SK-N-SH (cell line): ENCODE results near the gene SAA4. TPM values are rescaled to one million over a fixed set of nuclear protein-coding genes. Genes with fewer than 3 reads are reported as not detected.

Experiments used
- CTCF ChIA-PET: fragments of 300-600, 350-600 bp; formaldehyde crosslinking; extraction: SDS; loops from one replicate; lab custom pipeline; 2021; lab: Yijun Ruan, JAX
- POLR2A ChIA-PET: fragments of 350-600 bp; sonication (Branson Sonifier 250); formaldehyde crosslinking; extraction: SDS; loops from one replicate; lab custom pipeline; 2020; ENCODE audit warnings: antibody characterized with exemption, inconsistent platforms; lab: Yijun Ruan, JAX
- DNase-seq: peaks from one replicate; pipeline ENCODE4 v3.0.0; 2012
- H2AFZ ChIP-seq: fragments of 200-600 bp; sonication (generic); 2 replicates; pipeline ENCODE4 v1.8.1; 2016; ENCODE audit warnings: antibody characterized with exemption, mild to moderate bottlenecking, low read depth
- H3F3A ChIP-seq: fragments of 200-600 bp; sonication (generic); replicated peaks from 2 replicates; pipeline ENCODE3; 2016; ENCODE audit warnings: antibody characterized with exemption, mild to moderate bottlenecking; ENCODE audit not compliant: insufficient read depth
- H3K27ac ChIP-seq, 2 experiments: fragments of 200-500 bp in 1 of 2; fragments of 200-600 bp in 1 of 2; sonication (Bioruptor generic) in 1 of 2; sonication (generic), shearing (Covaris generic) in 1 of 2; 2 replicates each; pipeline versions ENCODE4 v1.5.1 to v1.6.1; 2014 to 2016; ENCODE audit warnings: low read depth in 2 of 2, inconsistent platforms in 1 of 2, low read length in 1 of 2, mild to moderate bottlenecking in 1 of 2, mixed read lengths in 1 of 2
- H3K27me3 ChIP-seq: fragments of 200-600 bp; sonication (generic), shearing (Covaris generic); 2 replicates; pipeline ENCODE4 v1.6.1; 2016; ENCODE audit warnings: mixed run types; ENCODE audit not compliant: insufficient read depth
- H3K36me3 ChIP-seq, 2 experiments: fragments of 200-500 bp in 1 of 2; fragments of 200-600 bp in 1 of 2; sonication (Bioruptor generic) in 1 of 2; sonication (generic) in 1 of 2; replicated peaks in 1 of 2; 2 replicates each; pipeline versions ENCODE3 to v1.5.1; 2014 to 2016; ENCODE audit warnings: low read length in 1 of 2, mild to moderate bottlenecking in 1 of 2; ENCODE audit not compliant: insufficient read depth in 2 of 2, control insufficient read depth in 1 of 2
- H3K4me1 ChIP-seq, 2 experiments: fragments of 200-500 bp in 1 of 2; fragments of 200-600 bp in 1 of 2; sonication (Bioruptor generic) in 1 of 2; sonication (generic), shearing (Covaris generic) in 1 of 2; 2 replicates each; pipeline versions ENCODE4 v1.5.1 to v1.6.1; 2014 to 2016; ENCODE audit warnings: low read depth in 1 of 2, low read length in 1 of 2, mixed run types in 1 of 2; ENCODE audit not compliant: insufficient read depth in 2 of 2, control insufficient read depth in 1 of 2
- H3K4me2 ChIP-seq: fragments of 200-600 bp; sonication (generic), shearing (Covaris generic); 2 replicates; pipeline ENCODE4 v1.6.1; 2017; ENCODE audit warnings: mixed run types
- H3K4me3 ChIP-seq, 2 experiments: fragments of 200-500 bp in 1 of 2; fragments of 200-600 bp in 1 of 2; sonication (Bioruptor generic) in 1 of 2; sonication (generic), shearing (Covaris generic) in 1 of 2; 2 replicates each; pipeline versions ENCODE4 v1.5.1 to v1.8.1; 2014 to 2016; ENCODE audit warnings: low read depth in 2 of 2, inconsistent platforms in 1 of 2, low read length in 1 of 2, mild to moderate bottlenecking in 1 of 2, mixed read lengths in 1 of 2, moderate library complexity in 1 of 2
- H3K79me2 ChIP-seq: fragments of 200-600 bp; sonication (generic); 2 replicates; pipeline ENCODE4 v1.8.1; 2017; ENCODE audit warnings: mild to moderate bottlenecking; ENCODE audit not compliant: insufficient read depth
- H3K9ac ChIP-seq: fragments of 200-600 bp; sonication (generic); 2 replicates; pipeline ENCODE4 v1.6.1; 2017; ENCODE audit warnings: mixed run types
- H3K9me2 ChIP-seq: fragments of 200-600 bp; sonication (generic); 2 replicates; pipeline ENCODE4 v1.6.1; 2017; ENCODE audit warnings: mixed run types
- H3K9me3 ChIP-seq: fragments of 200-600 bp; sonication (generic); 2 replicates; pipeline ENCODE4 v1.6.1; 2017; ENCODE audit warnings: mixed run types, mild to moderate bottlenecking, moderate library complexity
- H4K20me1 ChIP-seq: fragments of 200-600 bp; sonication (generic); 2 replicates; pipeline ENCODE4 v1.6.1; 2017; ENCODE audit warnings: mild to moderate bottlenecking, mixed run types; ENCODE audit not compliant: insufficient read depth
- EZH2phosphoT487 ChIP-seq: fragments of 200-600 bp; sonication (generic); IDR thresholded peaks from 2 replicates; pipeline ENCODE4 v1.6.1; 2017; ENCODE audit warnings: low read depth, mixed run types, mild to moderate bottlenecking, antibody characterized with exemption, moderate library complexity, borderline replicate concordance
- GATA2 ChIP-seq: sonication (generic); formaldehyde crosslinking; IDR thresholded peaks from 2 replicates; pipeline ENCODE4 v1.5.0; 2020; ENCODE audit warnings: mild to moderate bottlenecking, missing genetic modification reagents
- JUND ChIP-seq: IDR thresholded peaks from 2 replicates; pipeline ENCODE4 v1.4.0; 2012
- MEF2A ChIP-seq: IDR thresholded peaks from 2 replicates; pipeline ENCODE4 v1.4.0; 2012; ENCODE audit warnings: low read depth, borderline replicate concordance
- MXI1 ChIP-seq: IDR thresholded peaks from 2 replicates; pipeline ENCODE4 v1.6.1; 2012; ENCODE audit warnings: mild to moderate bottlenecking, low read depth, low read length, improper control_type of control experiment
- NRF1 ChIP-seq: IDR thresholded peaks from 2 replicates; pipeline ENCODE4 v1.6.1; 2012; ENCODE audit warnings: low read depth, mild to moderate bottlenecking, low read length
- POLR2AphosphoS5 ChIP-seq: IDR thresholded peaks from 2 replicates; pipeline ENCODE4 v1.6.1; 2012; ENCODE audit warnings: low read depth, low read length
- RAD21 ChIP-seq: IDR thresholded peaks from 2 replicates; pipeline ENCODE4 v1.6.1; 2012; ENCODE audit warnings: mild to moderate bottlenecking, low read length
- RCOR1 ChIP-seq: fragments of 150-350 bp; IDR thresholded peaks from 2 replicates; pipeline ENCODE4 v1.6.1; 2017; ENCODE audit warnings: antibody characterized with exemption, low read length
- RFX5 ChIP-seq: IDR thresholded peaks from 2 replicates; pipeline ENCODE4 v1.6.1; 2012; ENCODE audit warnings: mild to moderate bottlenecking, improper control_type of control experiment, low read length
- RXRA ChIP-seq: IDR thresholded peaks from 2 replicates; pipeline ENCODE4 v1.4.0; 2012; ENCODE audit warnings: low read depth, mild to moderate bottlenecking, borderline replicate concordance
- SMC3 ChIP-seq: IDR thresholded peaks from 2 replicates; pipeline ENCODE4 v1.6.1; 2012; ENCODE audit warnings: low read depth, low read length, improper control_type of control experiment
- TCF12 ChIP-seq: IDR thresholded peaks from 2 replicates; pipeline ENCODE4 v1.4.0; 2012
- YY1 ChIP-seq: IDR thresholded peaks from 2 replicates; pipeline ENCODE4 v1.4.0; 2012; ENCODE audit warnings: low read depth, mild to moderate bottlenecking
- WGBS: methylation state at CpG from one replicate; pipeline ENCODE4 v1.1.6; 2017; ENCODE audit warnings: low lambda C conversion rate; 5-methylcytosine and 5-hydroxymethylcytosine counted together
- polyA plus RNA-seq, 3 experiments: library from polyadenylated mRNA; depleted of rRNA; stranded (reverse); fragments of >200 nt; gene quantifications; 2 replicates each; pipeline ENCODE4 v1.2.3, GENCODE V29; 2012
- TF ChIP-seq, protein P1 (sequence below): fragments of 150-350 bp; IDR thresholded peaks from 2 replicates; pipeline ENCODE4 v1.6.1; 2017; ENCODE audit warnings: antibody characterized with exemption, low read length, low read depth, borderline replicate concordance
- TF ChIP-seq, protein P2 (sequence below): fragments of 150-350 bp; IDR thresholded peaks from 2 replicates; pipeline ENCODE4 v1.6.1; 2016; ENCODE audit warnings: mild to moderate bottlenecking, low read depth, low read length
- TF ChIP-seq, protein P3 (sequence below): IDR thresholded peaks from 2 replicates; pipeline ENCODE4 v1.4.0; 2012; ENCODE audit warnings: low read depth
- TF ChIP-seq, protein P4 (sequence below): IDR thresholded peaks from 2 replicates; pipeline ENCODE4 v1.4.0; 2012; ENCODE audit warnings: low read depth, borderline replicate concordance
- TF ChIP-seq, protein P5 (sequence below): IDR thresholded peaks from 2 replicates; pipeline ENCODE4 v1.4.0; 2012; ENCODE audit warnings: low read depth, borderline replicate concordance

SAA4 gene
- polyA plus RNA-seq, 1 of the 3 experiments (the other 2 are of a cell fraction) = not detected

DNA sequence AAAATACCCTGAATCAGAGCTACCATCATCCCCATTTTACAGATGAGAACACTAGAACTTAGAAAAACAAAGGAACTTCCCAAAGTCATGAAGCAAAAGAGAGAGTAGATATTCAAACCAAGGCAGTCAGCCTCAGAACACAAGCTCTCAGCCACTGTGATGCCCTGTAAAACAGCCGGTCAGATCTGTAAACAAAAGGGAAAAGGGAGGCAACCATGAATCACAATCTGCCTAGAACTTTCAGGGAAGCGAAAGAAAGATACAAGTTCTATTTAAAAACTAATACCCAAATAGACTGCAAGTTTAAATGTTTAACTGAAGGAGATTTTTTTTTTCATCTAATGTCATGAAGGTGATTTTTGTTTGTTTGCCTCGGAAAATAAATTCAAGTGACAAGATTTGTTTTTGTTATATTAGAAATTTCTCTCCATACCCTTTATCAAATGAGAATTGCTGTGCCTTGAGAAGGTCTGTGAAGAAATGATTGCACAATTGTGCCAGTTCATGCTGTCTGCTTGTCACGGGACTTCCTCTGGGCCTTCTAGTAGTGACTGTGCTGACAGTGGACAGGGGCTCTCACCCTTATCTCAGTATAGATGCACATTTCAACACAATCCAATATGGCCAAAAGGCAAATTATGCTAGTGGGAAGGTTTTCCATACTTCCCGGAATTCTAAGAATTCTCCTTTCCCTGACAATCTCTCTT is 41.1 kb upstream of the SAA4 start:
- H3K36me3 ChIP-seq = peaks cover 24 to 31% of the 10 kb centered on the region in 2 experiments
- no peak for DNase-seq
- no peaks in the 10 kb centered on the region for H3K9me3 ChIP-seq
- no peak overlapping the region for H3K27ac ChIP-seq
- H3K4me2 ChIP-seq = no peak overlapping the region
- H3F3A ChIP-seq = peaks cover 4% of the 10 kb centered on the region
- WGBS = 94% methylated on average over 5 of the region's 5 CpGs
- CTCF ChIA-PET = interaction anchor here (1.1 to 1.2 kb wide), 2 partner anchors 162 kb away, joined by 3 read pairs; no protein-coding TSS in a partner anchor
- POLR2A ChIA-PET = no interaction called here
- no peaks in the 10 kb centered on the region for H3K9me2 ChIP-seq
- H3K4me1 ChIP-seq = no peaks in the 10 kb centered on the region
- H3K27me3 ChIP-seq = no peaks in the 10 kb centered on the region
- no peaks in the 10 kb centered on the region for H4K20me1 ChIP-seq
- no peak overlapping the region for H3K9ac ChIP-seq
- no peaks in the 10 kb centered on the region for H3K79me2 ChIP-seq
- H2AFZ ChIP-seq = no peak overlapping the region
- H3K4me3 ChIP-seq = no peak overlapping the region
- TF ChIP-seq YY1 (no peak), GATA2 (CRISPR knock-in tag) (no peak), RAD21 (no peak), POLR2AphosphoS5 (no peak)
- TF ChIP-seq, protein P1, sequence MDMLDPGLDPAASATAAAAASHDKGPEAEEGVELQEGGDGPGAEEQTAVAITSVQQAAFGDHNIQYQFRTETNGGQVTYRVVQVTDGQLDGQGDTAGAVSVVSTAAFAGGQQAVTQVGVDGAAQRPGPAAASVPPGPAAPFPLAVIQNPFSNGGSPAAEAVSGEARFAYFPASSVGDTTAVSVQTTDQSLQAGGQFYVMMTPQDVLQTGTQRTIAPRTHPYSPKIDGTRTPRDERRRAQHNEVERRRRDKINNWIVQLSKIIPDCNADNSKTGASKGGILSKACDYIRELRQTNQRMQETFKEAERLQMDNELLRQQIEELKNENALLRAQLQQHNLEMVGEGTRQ = no peak

DNA sequence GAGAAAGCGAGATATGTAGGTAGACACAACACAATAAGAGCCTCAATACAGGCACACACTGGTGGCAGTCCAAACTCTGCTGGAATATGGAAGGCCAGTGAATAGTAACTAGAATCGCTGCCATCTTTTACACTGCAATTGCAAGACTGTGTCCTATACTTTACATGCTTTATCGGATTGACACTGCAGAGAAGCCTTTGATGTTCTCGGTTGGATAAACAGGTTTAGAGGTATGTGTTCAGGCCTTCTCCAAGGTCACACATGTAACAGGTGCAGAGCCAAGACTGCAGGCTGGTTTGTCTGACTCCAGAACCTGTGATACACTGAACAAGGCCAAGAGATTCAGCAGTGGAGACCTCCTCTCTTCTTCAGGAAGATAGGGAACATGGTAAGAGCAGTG is 34.6 kb upstream of the SAA4 start:
- no peak overlapping the region for H2AFZ ChIP-seq
- no peak for DNase-seq
- H3K4me2 ChIP-seq = no peak overlapping the region
- CTCF ChIA-PET = no interaction called here
- no peaks in the 10 kb centered on the region for H3K4me1 ChIP-seq
- H4K20me1 ChIP-seq = no peaks in the 10 kb centered on the region
- 67% methylated on average over 4 of the region's 4 CpGs for WGBS
- TF ChIP-seq, protein P2, sequence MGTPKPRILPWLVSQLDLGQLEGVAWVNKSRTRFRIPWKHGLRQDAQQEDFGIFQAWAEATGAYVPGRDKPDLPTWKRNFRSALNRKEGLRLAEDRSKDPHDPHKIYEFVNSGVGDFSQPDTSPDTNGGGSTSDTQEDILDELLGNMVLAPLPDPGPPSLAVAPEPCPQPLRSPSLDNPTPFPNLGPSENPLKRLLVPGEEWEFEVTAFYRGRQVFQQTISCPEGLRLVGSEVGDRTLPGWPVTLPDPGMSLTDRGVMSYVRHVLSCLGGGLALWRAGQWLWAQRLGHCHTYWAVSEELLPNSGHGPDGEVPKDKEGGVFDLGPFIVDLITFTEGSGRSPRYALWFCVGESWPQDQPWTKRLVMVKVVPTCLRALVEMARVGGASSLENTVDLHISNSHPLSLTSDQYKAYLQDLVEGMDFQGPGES = no peak
- TF ChIP-seq, protein P3, sequence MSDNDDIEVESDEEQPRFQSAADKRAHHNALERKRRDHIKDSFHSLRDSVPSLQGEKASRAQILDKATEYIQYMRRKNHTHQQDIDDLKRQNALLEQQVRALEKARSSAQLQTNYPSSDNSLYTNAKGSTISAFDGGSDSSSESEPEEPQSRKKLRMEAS = no peak
- TF ChIP-seq TCF12 = no peak
- no peak for TF ChIP-seq RXRA
- TF ChIP-seq SMC3 = no peak
- TF ChIP-seq NRF1 = no peak
- TF ChIP-seq, protein P1 = no peak
- TF ChIP-seq, protein P4, sequence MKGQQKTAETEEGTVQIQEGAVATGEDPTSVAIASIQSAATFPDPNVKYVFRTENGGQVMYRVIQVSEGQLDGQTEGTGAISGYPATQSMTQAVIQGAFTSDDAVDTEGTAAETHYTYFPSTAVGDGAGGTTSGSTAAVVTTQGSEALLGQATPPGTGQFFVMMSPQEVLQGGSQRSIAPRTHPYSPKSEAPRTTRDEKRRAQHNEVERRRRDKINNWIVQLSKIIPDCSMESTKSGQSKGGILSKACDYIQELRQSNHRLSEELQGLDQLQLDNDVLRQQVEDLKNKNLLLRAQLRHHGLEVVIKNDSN = no peak
- TF ChIP-seq MEF2A = no peak
- TF ChIP-seq RFX5 = no peak
- TF ChIP-seq EZH2phosphoT487 = no peak
- TF ChIP-seq MXI1 = no peak
- no peak for TF ChIP-seq RCOR1
- TF ChIP-seq GATA2 (CRISPR knock-in tag) = no peak
- TF ChIP-seq, protein P5, sequence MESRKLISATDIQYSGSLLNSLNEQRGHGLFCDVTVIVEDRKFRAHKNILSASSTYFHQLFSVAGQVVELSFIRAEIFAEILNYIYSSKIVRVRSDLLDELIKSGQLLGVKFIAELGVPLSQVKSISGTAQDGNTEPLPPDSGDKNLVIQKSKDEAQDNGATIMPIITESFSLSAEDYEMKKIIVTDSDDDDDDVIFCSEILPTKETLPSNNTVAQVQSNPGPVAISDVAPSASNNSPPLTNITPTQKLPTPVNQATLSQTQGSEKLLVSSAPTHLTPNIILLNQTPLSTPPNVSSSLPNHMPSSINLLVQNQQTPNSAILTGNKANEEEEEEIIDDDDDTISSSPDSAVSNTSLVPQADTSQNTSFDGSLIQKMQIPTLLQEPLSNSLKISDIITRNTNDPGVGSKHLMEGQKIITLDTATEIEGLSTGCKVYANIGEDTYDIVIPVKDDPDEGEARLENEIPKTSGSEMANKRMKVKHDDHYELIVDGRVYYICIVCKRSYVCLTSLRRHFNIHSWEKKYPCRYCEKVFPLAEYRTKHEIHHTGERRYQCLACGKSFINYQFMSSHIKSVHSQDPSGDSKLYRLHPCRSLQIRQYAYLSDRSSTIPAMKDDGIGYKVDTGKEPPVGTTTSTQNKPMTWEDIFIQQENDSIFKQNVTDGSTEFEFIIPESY = no peak
- TF ChIP-seq JUND = no peak
- TF ChIP-seq, all 33 proteins: peak for 0
- Histone ChIP-seq H3F3A (no peaks in the 10 kb centered on the region), H3K27ac (no peak overlapping the region), H3K4me3 (no peak overlapping the region), H3K27me3 (no peaks in the 10 kb centered on the region), H3K9ac (no peak overlapping the region), H3K79me2 (no peaks in the 10 kb centered on the region), H3K9me3 (no peaks in the 10 kb centered on the region), H3K9me2 (no peaks in the 10 kb centered on the region), H3K36me3 (no peaks in the 10 kb centered on the region)
- POLR2A ChIA-PET = no interaction called here
